ENCODE data around the gene PC. TPM values are rescaled to one million over a fixed set of nuclear protein-coding genes. Genes with fewer than 3 reads are reported as not detected.

The PC gene
- total and polyA plus RNA-seq, 9 of the 15 experiments (the other 6 are each of a cell fraction or from before 2014, with no cell fraction given): 0.94 to 38.0 (median 8.7) TPM

DNA sequence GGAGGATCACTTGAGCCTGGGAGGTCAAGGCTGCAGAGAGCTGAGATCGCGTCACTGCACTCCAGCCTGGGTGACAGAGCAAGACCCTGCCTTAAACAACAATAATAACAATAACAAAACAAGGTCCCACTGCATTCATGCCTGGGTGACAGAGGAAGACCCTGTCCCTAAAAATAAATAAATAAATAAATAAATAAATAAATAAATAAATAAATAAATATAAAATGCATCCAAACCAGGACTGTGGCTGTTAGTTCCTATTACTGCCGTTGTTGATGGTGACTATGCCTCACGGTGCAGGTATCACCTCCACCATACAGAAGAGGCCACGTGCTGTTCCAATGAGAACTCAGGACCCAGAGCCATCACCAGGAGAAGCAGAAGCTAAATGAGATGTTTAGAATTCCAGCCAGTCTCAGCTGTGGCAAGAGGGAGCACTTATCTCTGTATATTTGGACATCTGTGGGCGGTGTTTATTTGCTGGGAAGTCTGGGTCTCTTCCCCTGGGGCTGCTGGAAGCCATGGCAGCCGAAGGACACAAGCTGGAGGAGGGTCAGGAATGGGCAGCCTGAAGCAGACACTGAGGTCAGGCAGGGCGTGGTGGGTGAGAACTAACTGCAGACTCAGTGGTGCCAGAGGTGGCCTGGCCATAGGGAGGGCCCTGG is 38.6 kb upstream of the PC start:
- FAIRE-seq (no peak), ATAC-seq (no peak; the same call in 1 of the 3 replicates), DNase-seq (ENCODE audit: extremely low read depth in 1 of 4, low spot score in 3 of 4) (no peak)
- WGBS (ENCODE audit: insufficient coverage, low coverage, missing lambda C conversion rate): 19% methylated on average over 8 of the region's 8 CpGs
- in situ Hi-C loops (cut with MboI): no loop called here
- no peaks in the 10 kb centered on the region for H3K79me2 ChIP-seq (ENCODE audit: control insufficient read depth, insufficient read depth, low read length)
- no peaks in the 10 kb centered on the region for H3K9me3 ChIP-seq (replicated peaks; ENCODE audit: control insufficient read depth, insufficient read depth, low read depth, low read length)
- intact Hi-C loops (cut with micrococcal nuclease): no loop called here
- H3K4me3 ChIP-seq: no peak overlapping the region
- no peak for TF ChIP-seq MAFG (tag; conservative IDR thresholded peaks at IDR 0.05)
- TF ChIP-seq ZC3H11A (IDR thresholded peaks at IDR 0.05; ENCODE audit: low read depth, low read length): 0 out of 2 replicates have a peak, but pooled peaks have one; percentile 45
- no peak for TF ChIP-seq TFAM (CRISPR knock-in tag; conservative IDR thresholded peaks at IDR 0.05)
- H2AFZ ChIP-seq (ENCODE audit: low read depth, low read length): 0 out of 2 replicates have a peak overlapping the region, but pooled peaks have one; percentile 19
- no TSS peak for BruUV-seq (replicated peaks)
- H3K27ac ChIP-seq (ENCODE audit: extremely low read depth, low read depth, low read length): no peak overlapping the region
- ChIA-PET CTCF (ENCODE audit: low intra/inter-chr PET ratio) (interaction anchor here (0.6 kb wide), 1 partner anchor 168 kb away, joined by 3 read pairs; no protein-coding TSS in a partner anchor), POLR2A (interaction anchor here (0.6 to 1.9 kb wide), 4 partner anchors 9 to 188 kb away, joined by 3 to 7 read pairs (median 3); no protein-coding TSS in a partner anchor)
- no peaks in the 10 kb centered on the region for H3K36me3 ChIP-seq (ENCODE audit: control insufficient read depth, insufficient read depth, low read length)
- no peak overlapping the region for H3K4me2 ChIP-seq (ENCODE audit: insufficient read depth, low read length)
- H3K27me3 ChIP-seq (ENCODE audit: control insufficient read depth in 2 of 2, insufficient read depth in 2 of 2, low read length in 2 of 2): peaks cover 3 to 23% of the 10 kb centered on the region in 2 experiments; a peak in 3 of 5 replicates
- H4K20me1 ChIP-seq (replicated peaks; ENCODE audit: control insufficient read depth, insufficient read depth, low read length): no peaks in the 10 kb centered on the region
- H3K9ac ChIP-seq (ENCODE audit: insufficient read depth in 1 of 2, low read depth in 2 of 2, low read length in 2 of 2): peak overlapping the region in 1 of 2 experiments; percentile 61; a peak in 1 of 4 replicates
- no peaks in the 10 kb centered on the region for H3K9me1 ChIP-seq (ENCODE audit: control insufficient read depth, insufficient read depth, low read length)
- H3K4me1 ChIP-seq (replicated peaks in 1 of 2; ENCODE audit: control insufficient read depth in 2 of 2, insufficient read depth in 2 of 2, low read length in 2 of 2): peaks cover 0 to 4% of the 10 kb centered on the region in 2 experiments; a peak in 2 of 5 replicates

DNA sequence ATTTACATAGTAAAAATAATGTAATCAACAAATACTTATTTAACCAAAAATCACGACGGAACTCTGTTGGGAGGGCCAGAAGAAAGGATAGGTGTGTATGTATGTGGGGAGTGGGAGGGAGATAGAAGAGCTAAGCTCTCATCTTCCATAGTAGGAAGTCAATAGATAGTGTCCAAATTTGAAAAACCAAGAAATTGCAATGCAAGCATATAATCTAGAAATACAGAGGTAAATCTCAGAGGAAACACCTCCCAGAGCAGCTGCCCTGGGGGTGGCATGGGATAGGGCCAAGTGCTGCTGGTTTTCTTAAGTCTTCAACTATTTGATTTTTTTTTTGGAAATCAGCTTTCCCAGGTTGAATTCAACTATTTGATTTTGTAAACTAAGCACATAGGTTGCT is 33.9 kb upstream of the PC start:
- H3K27ac ChIP-seq (ENCODE audit: extremely low read depth, low read depth, low read length): no peak overlapping the region
- POLR2A ChIA-PET: interaction anchor here (1.2 kb wide), 1 partner anchor 14 kb away, joined by 3 read pairs; no protein-coding TSS in a partner anchor
- H3K4me1 ChIP-seq (replicated peaks in 1 of 2; ENCODE audit: control insufficient read depth in 2 of 2, insufficient read depth in 2 of 2, low read length in 2 of 2): peaks cover 0 to 8% of the 10 kb centered on the region in 2 experiments; a peak in 3 of 5 replicates
- no peaks in the 10 kb centered on the region for H3K9me1 ChIP-seq (ENCODE audit: control insufficient read depth, insufficient read depth, low read length)
- no peak overlapping the region for H3K4me3 ChIP-seq
- no peak for FAIRE-seq
- no peaks in the 10 kb centered on the region for H3K36me3 ChIP-seq (ENCODE audit: control insufficient read depth, insufficient read depth, low read length)
- BruUV-seq (replicated peaks): no TSS peak
- no peaks in the 10 kb centered on the region for H3K79me2 ChIP-seq (ENCODE audit: control insufficient read depth, insufficient read depth, low read length)
- H3K9ac ChIP-seq (ENCODE audit: insufficient read depth in 1 of 2, low read depth in 2 of 2, low read length in 2 of 2): no peak overlapping the region
- no peak for DNase-seq (ENCODE audit: extremely low read depth in 1 of 4, low spot score in 3 of 4)
- H3K9me3 ChIP-seq (replicated peaks; ENCODE audit: control insufficient read depth, insufficient read depth, low read depth, low read length): no peaks in the 10 kb centered on the region
- intact Hi-C loops (cut with micrococcal nuclease): no loop called here
- WGBS (ENCODE audit: insufficient coverage, low coverage, missing lambda C conversion rate): 15% methylated on average over 2 of the region's 2 CpGs
- no peaks in the 10 kb centered on the region for H4K20me1 ChIP-seq (replicated peaks; ENCODE audit: control insufficient read depth, insufficient read depth, low read length)
- peaks cover 3 to 23% of the 10 kb centered on the region in 2 experiments; a peak in 3 of 5 replicates for H3K27me3 ChIP-seq (ENCODE audit: control insufficient read depth in 2 of 2, insufficient read depth in 2 of 2, low read length in 2 of 2)
- no peak for ATAC-seq
- CTCF ChIA-PET (ENCODE audit: low intra/inter-chr PET ratio): no interaction called here
- in situ Hi-C loops (cut with MboI): no loop called here
- no peak overlapping the region for H2AFZ ChIP-seq (ENCODE audit: low read depth, low read length)
- no peak overlapping the region for H3K4me2 ChIP-seq (ENCODE audit: insufficient read depth, low read length)
- TF ChIP-seq BRD4 (IDR thresholded peaks at IDR 0.05): no peak
- no peak for TF ChIP-seq ZNF121 (CRISPR knock-in tag; conservative IDR thresholded peaks at IDR 0.05)
- TF ChIP-seq, protein P1, sequence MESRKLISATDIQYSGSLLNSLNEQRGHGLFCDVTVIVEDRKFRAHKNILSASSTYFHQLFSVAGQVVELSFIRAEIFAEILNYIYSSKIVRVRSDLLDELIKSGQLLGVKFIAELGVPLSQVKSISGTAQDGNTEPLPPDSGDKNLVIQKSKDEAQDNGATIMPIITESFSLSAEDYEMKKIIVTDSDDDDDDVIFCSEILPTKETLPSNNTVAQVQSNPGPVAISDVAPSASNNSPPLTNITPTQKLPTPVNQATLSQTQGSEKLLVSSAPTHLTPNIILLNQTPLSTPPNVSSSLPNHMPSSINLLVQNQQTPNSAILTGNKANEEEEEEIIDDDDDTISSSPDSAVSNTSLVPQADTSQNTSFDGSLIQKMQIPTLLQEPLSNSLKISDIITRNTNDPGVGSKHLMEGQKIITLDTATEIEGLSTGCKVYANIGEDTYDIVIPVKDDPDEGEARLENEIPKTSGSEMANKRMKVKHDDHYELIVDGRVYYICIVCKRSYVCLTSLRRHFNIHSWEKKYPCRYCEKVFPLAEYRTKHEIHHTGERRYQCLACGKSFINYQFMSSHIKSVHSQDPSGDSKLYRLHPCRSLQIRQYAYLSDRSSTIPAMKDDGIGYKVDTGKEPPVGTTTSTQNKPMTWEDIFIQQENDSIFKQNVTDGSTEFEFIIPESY (CRISPR knock-in tag; IDR thresholded peaks at IDR 0.05): no peak
- TF ChIP-seq FOXA1 (IDR thresholded peaks at IDR 0.05; ENCODE audit: borderline replicate concordance): no peak
- TF ChIP-seq C11orf30 (IDR thresholded peaks at IDR 0.05; ENCODE audit: low read depth): peak; percentile 45; the same call in 1 of the 2 replicates
- no peak for TF ChIP-seq LCOR (CRISPR knock-in tag; IDR thresholded peaks at IDR 0.05)
- TF ChIP-seq MAFG (tag; conservative IDR thresholded peaks at IDR 0.05): 0 out of 2 replicates have a peak, but pooled peaks have one; percentile 13
- no peak for TF ChIP-seq ZNF408 (CRISPR knock-in tag; IDR thresholded peaks at IDR 0.05; ENCODE audit: low read depth)
- peak; percentile 79 for TF ChIP-seq ZNF316 (IDR thresholded peaks at IDR 0.05)
- TF ChIP-seq, protein P2, sequence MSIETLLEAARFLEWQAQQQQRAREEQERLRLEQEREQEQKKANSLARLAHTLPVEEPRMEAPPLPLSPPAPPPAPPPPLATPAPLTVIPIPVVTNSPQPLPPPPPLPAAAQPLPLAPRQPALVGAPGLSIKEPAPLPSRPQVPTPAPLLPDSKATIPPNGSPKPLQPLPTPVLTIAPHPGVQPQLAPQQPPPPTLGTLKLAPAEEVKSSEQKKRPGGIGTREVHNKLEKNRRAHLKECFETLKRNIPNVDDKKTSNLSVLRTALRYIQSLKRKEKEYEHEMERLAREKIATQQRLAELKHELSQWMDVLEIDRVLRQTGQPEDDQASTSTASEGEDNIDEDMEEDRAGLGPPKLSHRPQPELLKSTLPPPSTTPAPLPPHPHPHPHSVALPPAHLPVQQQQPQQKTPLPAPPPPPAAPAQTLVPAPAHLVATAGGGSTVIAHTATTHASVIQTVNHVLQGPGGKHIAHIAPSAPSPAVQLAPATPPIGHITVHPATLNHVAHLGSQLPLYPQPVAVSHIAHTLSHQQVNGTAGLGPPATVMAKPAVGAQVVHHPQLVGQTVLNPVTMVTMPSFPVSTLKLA (conservative IDR thresholded peaks at IDR 0.05): no peak
